EL (cell line): ENCODE data around the gene DNAH8.
"Not testable (repeated sequence)": the region's sequence is repeated elsewhere in the genome, so short reads cannot be mapped to it uniquely, and the experiment has no call there.

Experiments
- DNase-seq: peaks from one replicate; pipeline ENCODE4 v3.0.0-alpha.2; 2016

Gene DNAH8, protein sequence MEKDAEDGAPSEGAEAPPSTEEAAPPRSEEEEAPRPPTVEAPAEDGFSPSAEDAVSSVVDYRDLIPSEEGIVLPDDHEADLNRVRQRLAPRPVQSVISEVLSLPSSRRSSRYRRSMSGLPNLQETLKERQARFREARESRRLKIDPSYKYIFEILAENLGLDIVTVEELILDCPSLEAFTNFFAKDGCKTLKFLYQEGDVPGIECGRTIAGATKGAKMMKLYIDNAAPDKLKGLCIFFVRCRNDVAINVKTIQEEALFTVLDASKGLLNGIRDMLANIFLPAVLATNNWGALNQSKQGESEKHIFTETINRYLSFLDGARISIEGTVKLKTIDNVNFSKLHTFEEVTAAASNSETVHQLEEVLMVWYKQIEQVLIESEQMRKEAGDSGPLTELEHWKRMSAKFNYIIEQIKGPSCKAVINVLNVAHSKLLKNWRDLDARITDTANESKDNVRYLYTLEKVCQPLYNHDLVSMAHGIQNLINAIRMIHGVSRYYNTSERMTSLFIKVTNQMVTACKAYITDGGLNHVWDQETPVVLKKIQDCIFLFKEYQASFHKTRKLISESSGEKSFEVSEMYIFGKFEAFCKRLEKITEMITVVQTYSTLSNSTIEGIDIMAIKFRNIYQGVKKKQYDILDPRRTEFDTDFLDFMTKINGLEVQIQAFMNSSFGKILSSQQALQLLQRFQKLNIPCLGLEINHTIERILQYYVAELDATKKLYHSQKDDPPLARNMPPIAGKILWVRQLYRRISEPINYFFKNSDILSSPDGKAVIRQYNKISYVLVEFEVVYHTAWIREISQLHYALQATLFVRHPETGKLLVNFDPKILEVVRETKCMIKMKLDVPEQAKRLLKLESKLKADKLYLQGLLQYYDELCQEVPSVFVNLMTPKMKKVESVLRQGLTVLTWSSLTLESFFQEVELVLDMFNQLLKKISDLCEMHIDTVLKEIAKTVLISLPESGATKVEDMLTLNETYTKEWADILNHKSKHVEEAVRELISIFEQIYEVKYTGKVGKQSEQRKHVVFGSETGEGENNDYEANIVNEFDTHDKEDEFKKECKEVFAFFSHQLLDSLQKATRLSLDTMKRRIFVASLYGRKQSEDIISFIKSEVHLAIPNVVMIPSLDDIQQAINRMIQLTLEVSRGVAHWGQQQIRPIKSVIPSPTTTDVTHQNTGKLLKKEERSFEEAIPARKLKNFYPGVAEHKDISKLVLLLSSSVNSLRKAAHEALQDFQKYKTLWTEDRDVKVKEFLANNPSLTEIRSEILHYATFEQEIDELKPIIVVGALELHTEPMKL (N-terminal part only)

DNA sequence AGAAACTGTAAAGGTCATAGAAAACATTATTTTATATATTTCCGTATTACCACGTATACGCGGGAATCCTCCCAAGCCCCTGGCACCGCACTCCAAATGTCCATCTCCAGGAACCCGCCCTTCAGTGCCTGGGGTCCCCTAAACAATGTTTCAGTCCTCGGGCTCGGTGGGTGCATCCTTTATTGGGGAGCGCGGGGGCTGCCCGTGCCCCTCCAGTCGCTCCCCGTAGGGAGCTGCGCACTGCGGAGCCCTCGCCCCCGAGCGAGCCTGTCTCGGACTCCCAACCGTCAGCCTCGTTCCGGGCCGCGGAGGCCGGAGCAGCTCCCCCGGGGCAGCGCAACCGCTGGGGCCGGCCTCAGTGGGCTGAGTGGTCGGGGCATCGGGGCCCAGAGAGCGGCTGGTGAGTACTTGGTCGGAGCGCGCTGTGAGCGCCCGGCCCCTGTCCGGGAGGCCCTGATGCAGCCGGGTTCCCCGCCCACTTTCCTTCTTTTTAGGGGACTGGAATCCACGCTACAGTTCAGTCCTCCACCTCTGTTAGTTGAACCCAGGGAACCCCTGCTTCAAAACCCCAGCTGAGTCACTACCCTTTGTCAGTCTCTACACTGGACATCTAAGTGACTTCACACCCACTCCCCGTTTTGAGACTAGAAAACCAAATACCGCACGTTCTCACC is at the start of gene DNAH8:
TSS of gene DNAH8 (plus strand) at position 296 of the 674 bp plus-strand sequence. CDS start 7,499 bp downstream, outside the sequence.
- DNase-seq: no peak

DNA sequence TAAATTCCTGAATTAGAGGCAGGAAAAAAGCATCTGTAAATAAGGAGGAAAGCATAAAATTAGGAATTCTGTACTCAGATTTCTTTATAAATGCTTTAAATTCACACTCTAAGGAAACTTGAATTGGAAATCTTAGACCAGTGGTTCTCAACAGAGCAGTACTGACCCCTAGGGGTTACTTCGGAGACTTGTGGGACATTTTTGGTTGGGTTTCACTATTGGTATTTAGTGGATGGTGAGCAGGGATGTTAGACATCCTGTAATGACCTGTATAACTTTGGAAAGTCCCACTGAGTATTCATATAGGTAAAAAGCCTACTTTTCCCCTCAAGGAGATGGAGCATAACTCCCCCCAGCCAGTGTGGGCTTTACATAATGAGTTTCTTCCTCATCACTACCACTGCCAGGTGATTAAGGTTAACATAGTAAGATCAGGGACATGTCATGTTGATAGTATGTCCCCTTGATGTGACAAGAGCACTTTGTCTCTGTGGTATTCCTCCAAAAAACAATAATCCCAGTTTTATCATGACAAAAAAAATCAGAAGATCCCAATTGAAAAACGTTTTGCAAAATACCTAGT is 43.1 kb upstream of the DNAH8 start:
- peak; percentile 52 for DNase-seq

DNA sequence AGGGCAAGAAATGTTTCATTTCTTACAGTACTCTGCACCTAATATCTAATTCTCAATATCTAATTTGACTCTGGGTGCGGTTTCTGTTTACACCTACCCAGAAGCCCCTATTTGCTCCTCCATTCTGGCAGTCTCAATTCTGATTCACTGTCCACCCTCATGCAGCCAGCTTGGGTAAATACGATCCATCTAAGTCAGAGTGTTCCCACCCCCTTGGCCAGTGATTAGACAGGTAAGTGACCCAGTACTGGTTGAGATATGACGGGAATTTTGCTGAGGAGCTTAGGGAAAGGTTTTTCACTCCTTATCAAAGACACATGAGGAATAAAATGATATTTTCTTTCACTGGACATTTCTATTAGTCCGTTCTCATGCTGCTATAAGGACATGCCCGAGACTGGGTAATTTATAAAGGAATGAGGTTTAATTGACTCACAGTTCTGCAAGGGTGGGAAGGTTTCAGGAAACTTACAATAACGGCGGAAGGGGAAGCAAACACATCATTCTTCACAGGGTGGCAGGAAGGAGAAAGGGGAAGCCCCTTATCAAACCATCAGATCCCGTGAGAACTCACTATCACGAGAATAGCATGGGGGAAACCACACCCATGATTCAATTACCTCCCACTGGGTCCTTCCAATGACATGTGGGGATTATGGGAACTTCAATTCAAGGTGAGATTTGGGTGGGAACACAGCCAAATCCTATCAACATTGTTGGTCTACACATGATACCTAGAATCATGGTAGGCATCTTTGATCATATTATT is 41.5 kb upstream of the DNAH8 start:
- DNase-seq: no peak

DNA sequence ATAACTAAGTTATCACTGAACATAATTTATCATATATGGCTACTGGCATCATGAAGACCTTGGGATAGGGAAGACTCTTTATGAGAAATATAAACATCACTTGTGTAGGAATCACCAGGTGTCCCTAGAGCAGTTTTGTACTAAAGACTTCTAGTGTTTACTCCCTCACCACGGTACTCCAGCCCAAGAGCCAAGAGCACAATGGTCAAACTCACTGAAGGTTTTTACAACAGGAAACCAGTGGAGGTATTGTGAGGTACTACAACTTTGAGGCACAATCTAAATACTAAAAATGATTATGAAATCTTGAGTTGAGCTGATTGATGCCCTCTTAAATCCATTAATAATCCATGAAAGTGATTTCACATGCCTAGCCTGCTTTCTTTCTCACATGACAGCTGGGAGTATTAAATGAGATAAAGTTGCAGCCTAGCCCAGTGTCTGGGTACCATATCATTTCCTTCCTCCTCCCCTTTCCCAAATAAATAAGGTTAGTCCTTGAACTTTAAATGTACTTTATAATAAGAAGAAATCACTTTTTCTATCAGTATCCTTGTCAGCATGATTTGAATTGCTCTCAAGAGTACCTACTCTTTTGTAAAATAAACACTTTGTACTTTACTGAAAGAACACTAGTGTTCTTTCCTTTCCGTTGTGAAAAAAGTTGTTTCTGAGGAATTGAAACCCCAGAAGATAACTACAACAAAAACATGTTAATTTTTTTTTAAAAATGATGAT is 38.7 kb upstream of the DNAH8 start:
- no peak for DNase-seq

DNA sequence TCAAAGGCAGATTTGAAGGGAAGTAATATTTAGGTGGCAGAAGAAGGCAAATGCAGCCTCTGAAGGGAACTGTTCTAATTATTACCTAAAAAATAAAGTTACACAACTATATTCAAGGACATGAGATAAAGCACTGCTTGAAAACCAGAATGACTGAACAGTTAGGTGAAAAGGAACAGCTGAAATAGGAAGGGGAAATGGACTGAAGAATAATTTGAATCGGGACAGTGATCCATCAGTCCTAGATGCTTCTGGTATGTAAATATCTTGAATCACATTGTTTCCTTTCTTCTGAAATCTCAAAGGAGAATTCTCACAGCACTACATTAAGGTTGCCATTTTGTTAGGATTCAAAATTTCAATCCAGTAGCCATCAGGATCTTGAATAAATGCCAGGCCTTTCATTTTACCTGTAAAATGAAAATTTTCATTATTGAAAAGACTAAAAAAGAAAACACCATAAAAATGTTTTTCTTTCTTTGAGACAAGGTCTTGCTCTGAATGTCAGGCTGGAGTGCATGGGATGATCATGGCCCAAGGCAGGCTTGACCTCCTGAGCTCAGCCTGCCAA is 38.1 kb upstream of the DNAH8 start:
- DNase-seq: no peak

DNA sequence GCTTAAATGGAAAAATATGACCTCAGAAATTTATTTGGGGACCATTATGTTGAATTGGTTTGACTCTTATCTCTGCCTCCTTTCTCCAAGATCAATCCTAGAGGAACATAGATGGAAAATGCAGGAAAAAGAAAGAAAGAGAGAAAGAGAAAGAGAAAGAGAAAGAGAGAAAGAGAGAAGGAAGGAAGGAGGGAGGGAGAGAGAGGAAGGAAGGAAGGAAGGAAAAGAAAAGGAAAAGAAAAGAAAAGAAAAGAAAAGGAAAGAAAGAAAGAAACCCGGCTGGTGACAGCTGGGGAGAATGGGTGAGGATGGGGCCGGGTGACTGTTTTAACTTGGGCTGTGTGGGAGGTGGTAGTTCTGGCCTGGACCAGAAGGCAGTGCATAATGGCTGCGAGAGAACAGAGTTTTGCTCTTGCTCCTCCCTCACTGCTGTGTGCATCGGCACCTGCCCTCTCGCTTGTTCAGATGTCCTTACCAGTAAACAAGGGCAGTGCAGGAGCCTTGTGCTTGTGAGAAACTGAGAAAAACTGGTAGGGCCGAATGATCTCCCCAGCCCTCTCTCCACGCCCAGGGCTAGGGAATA is 36.8 kb upstream of the DNAH8 start:
- no peak for DNase-seq

DNA sequence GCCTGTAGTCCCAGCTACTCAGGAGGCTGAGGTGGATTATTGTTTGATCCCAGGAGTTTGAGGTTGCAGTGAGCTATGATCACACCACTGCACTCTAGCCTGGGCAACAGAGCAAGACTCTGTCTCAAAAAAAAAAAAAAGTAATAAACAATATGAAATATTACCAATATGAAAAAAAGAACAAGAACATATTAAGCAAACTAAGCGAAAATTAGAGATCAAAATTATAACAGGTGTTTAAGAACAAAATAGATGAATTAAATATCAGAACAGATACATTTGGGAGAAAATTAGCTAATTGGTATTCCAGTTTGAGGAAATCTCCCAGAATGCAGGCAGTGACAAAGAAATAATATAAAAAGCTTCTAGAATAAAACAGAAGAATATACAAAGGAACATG is 35.4 kb upstream of the DNAH8 start:
- no peak for DNase-seq

DNA sequence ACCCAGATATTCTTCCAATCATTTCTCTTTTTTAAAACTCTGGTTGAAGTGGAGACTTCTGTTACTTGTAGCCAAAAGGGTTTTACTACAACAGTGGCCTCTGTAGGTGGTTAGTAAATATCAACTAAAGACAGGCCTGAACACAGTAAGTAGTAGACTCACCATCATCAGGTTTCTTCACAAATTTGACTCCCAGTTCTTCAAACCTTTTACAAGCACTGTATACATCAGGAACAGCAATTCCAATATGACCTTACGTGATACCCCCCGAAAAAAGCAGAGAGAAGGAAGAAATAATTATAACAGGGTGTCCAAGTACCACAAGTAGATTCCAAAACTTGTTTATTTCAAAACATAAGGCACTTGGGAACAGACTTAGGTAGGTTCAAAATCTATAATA is 33.3 kb upstream of the DNAH8 start:
- DNase-seq: no peak

DNA sequence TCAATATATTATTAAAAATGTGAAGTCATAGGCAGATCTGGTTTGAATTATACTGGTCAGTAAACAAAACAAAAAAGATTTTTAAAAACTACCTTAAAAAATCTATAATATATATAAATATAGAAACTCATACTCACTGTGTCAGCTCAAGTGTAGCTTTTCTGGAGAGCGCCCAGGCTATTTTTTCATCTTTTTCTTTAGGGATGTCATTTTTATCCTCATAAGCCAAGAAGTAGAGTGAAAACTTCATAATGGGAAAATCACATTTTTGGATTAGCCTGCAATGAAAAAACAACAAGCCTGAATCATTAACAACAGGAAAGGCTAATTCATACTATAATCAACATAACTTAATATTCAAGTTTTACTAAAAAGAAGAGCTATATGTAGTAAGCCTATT is 30.9 kb upstream of the DNAH8 start:
- no peak for DNase-seq

DNA sequence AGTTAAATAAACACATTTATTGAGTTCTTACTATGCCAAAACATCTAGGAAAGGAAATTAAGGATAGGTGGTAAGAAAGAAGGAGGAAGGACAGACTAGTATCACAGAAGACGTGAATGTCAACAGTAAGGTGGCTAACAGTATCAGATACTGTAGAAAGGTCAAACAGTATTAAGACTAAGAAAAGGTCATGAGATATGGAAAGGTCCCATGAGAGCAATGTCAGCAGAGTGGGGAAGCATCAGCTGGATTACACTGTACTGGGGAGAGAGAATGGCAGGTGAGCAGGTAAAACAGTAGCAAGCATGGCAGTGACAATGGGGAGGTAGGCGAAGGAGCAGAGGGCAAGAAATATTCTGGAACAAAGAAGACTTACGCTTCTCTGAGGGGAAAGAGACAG is 30.2 kb upstream of the DNAH8 start:
- DNase-seq: no peak

DNA sequence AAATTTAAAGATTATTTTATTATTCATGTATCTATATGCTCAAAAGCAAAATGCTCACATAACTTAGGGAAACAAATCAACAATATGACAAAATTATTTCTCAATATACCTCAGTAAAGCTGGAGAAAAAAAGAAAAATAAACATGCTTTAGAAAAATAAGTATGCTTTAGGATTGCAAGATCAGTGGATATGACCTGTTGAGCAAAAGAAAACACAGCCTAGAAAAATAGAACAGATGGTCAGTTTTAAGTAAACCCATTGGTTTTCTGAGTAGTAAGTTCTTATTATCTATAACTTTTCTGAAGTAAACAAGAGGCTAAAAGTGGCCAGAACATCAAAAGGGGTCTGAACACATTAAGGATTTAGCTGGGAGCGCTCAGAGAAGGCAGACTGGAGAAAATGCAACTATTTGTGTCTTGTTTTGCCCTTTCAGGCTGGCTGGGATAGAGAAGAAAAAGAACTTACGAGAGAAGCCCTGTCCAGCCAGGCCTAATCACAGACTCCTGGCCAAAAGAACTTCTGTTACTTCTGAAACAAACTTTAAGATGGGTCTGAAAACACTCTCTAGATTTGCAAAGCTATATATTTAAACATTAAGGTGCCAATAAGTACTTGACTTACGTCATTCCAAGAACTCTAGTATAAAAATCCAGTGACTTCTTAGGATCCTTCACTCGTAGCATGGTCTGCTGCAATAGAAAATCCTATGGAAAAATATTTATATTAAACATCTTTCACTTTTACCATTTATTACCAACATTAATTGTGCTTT is 28.7 kb upstream of the DNAH8 start:
- DNase-seq: no peak

DNA sequence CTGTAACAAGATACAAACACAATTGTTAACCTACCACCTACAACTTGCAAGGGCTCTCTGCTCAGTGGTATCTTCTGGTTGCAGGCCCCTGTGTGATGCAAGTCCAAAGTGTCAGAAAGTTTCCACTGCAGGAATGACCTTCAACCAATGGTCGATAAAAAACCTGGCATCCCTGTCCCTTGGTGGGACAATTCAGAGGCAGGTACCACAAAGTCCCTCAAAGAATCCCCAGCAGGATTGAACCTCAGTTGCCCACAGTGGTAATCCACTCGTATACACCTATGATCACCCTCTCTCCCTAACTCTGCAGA is 28.1 kb upstream of the DNAH8 start:
- no peak for DNase-seq

DNA sequence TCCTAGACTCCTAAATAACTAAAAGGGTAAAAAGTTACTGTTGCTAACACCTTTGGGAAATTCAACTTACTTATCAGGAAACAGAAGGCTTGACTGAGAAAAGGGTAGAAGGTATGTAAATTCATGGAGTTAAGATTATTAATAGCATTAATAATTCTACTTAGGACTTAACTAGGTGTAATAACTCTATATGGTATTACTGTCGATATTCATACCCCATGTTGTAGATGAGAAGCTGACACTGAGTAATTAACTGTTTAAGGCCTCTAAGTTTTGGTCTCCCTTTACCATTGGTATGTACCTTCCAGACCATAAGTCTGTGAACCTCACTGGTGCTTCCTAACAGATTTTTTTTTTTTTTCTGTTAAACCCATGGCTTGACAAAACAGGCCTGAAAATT is 27.6 kb upstream of the DNAH8 start:
- DNase-seq: no peak

DNA sequence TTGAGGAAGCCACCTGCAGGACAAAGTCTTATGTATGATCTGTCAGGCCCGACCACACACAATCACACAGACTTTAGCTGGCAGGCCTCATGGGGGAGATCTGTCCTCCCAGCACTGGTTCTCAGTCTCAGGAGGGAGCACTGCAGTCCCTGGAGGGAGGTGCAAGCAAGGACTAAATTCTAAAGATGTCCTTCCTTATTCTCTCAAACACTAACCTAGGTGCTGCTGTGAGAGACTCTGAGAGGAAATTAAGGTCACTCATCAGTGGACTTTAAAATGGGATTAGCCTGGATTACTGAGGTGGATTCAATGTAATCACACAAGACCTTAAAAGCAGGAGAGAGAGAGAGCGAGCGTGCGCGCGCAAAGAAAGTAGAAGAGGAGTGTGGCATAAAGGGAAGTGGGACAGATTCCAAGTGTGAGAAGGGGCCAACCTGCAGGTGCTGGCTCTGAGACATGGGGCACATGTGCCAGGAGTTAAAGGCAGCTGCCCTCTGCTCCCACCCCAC is 26.5 kb upstream of the DNAH8 start:
- no peak for DNase-seq

DNA sequence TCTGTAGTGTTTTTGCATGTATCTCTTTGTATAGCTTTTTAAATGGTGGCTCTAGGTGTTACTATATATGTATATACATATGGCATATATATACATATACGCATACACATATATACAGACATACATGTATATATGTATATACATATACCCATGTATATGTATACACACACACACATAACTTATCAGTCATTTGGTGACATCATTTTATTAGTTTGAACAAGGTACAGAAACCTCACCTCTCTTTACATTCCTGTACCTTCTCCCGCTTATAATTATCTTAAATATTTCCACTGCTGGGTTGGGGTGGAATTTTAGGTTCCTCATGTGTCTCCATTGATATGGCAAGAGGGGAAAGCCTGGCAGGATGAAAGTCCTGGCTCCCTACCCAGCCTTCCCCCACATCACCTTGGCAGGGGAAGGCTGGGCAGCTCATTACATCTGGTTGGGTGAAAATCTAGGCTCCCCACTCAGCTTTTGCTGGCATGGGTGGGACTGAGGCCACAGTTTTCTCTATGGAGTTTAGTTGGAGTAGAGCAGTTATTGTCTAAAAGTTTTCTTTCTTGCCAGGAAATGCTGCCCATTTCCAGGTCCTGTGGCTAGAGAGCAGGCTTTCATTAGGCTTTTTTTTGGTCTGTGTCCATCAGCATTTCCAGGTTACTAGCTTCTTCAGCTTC is 19.7 kb upstream of the DNAH8 start:
- DNase-seq: no peak

DNA sequence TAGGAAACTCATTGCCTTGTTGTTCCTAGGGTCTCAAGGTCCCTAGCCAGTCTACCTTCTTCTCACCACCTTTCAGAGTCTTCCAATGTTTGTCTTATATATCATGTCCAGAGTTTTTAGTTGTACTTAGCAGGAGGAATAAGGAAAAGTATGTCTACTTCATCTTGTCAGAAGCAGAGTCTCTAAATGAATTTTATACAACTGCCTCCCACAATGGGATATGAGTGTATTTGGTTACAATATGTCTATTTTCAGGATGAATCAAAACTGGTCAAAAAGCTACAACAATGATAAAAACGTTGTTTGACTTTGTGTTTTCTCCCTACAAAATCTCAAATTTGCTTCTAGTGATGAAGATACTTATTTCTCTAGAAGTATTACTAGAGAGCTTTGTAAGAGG is 19.2 kb upstream of the DNAH8 start:
- no peak for DNase-seq

DNA sequence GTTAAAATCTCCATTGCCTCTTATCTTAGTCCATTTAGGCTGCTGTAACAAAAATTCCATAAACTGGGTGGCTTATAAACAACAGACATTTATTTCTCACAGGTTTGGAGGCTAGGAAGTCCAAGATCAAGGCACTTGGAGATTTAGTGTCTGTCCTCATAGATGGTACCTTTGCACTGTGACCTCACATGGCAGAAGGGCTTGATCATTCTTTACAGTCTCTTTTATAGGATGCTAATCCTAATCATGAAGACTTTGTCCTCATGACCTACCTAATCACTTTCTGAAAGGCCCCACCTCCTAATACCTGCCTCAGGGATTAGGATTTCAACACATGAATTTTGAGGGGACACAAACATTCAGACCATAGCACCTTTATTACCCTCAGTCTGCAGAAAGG is 18.8 kb upstream of the DNAH8 start:
- DNase-seq: no peak

DNA sequence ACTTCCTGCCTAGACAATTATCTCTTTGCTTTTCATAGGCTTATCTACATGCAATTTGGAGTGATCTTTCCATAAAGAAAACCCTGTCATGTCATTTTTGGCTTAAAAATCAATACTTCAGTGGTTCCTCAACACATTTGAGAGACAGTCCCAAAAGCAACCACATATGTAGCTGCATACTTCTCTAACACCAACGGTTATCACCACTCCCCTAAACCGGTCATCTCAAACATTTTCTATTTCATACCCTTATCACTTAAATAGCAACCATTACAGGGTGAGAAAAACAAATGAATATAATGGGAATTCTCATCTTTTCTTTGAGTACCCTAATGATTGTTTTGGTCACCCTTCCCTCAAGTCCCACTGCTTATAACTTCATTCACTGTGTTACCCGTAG is 17.3 kb upstream of the DNAH8 start:
- no peak for DNase-seq

DNA sequence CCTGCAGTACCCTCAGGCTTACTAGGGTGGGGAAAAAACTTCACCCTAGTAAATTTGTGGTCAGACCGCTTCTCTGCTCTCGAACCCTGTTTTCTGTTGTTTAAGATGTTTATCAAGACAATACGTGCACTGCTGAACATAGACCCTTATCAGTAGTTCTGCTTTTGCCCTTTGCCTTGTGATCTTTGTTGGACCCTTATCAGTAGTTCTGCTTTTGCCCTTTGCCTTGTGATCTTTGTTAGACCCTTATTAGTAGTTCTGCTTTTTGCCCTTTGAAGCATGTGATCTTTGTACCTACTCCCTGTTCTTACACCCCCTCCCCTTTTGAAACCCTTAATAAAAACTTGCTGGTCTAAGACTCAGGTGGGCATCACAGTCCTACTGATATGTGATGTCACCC is 15.4 kb upstream of the DNAH8 start:
- DNase-seq: not testable (repeated sequence)
